ENCODE results near the gene TCEA3.

Gene TCEA3

DNA sequence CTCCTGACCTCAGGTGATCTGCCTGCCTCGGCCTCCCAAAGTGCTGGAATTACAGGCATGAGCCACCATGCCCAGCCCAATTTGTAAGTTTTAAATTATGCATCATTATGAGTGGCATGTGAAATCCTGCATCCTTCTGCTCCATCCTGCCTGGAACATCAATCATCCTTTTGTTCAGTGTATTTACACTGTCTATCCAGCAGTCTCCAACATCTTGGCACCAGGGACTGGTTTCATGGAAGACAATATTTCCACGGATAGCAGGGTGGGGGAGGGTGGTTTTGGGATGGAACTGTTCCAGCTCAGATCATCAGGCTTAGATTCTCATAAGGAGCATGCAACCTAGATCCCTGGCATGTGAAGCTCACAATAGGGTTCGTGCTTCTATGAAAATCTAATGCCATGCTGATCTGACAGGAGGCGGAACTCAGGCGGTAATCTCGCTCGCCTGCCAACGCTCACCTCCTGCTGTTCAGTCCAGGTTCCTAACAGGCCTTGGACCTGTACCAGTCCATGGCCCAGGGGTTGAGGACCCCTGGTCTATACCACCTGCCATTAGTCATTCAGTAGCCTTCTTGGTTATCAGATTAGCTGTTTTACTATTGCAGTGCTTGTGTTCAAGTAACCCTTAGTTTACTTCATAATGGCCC is 22.2 kb upstream of the TCEA3 start:
- no peak for DNase-seq

DNA sequence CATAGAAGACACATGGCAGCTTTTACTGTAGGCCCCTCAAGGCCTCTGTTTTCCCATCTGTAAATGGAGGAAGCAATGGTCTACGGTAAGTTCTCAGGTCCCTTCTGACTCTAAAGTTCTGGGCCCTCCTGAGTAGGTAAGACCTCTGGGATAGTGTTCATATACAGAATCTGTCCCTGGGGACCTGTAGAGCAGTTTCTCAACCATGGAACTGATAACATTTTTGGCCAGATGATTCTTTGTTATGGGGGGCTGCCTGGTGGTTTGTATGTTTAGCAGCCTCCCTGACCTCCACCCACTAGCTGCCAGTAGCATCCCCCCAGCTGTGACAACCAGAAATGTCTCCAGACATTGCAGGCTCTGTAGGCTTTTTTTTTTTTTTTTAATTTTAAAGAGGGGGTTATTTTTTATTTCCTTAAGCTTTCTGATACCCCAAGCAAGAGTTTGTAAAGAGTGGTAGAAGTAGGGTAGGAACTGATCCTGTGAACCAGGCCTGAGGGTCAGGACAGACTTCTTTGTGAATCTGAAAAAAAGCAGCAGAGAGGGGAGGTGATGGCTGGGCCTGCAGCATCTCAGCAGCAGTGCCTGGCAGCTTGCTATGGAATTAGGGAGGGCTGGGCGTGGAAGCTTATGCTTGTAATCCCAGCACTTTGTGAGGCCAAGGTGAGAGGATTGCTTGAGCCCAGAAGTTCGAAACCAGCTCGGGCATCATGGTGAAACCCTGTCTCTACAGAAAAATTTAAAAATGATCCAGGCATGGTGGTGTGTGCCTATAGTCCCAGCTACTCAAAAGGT is 20.2 kb upstream of the TCEA3 start:
- DNase-seq = no peak

DNA sequence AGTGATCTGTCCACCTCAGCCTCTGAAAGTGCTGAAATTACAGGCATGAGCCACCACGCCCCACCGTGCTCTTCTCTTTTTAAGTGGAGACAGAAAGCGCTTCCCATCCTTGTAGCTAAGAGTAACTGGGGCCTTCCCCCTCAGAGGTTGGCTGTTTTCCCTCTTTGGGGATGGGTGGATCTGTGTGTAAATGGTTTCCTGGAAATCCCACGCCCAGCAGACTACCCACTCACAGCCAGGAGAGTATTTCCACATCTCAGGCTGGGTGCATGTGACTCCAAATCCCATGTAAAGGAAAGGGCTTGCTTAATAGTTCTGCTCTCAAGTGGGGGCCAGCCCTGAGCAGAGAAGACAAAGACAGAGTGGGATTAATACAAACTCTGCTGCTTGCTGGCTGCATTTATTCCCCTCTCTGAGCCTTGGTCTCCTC is 19.6 kb upstream of the TCEA3 start:
- peak; percentile 30 for DNase-seq

DNA sequence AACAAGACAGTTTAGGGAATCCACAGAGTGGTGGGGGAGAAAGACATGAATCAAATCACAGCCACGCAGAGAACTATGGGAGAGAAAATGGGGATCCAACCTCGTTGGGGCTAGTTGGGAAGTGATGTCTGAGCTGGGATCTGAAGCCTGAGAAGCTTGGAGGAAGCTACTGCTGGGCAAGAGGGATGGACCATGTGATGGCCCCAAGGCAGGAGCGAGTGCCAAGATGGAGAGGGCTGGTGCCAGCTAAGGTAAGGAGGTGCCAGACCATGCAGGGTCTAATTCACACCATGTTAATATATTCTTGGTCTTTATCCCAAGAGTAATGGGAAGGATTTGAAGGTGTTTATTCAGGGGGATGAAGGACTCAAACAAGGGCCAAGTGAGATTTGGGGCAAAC is 18.2 kb upstream of the TCEA3 start:
- no peak for DNase-seq

DNA sequence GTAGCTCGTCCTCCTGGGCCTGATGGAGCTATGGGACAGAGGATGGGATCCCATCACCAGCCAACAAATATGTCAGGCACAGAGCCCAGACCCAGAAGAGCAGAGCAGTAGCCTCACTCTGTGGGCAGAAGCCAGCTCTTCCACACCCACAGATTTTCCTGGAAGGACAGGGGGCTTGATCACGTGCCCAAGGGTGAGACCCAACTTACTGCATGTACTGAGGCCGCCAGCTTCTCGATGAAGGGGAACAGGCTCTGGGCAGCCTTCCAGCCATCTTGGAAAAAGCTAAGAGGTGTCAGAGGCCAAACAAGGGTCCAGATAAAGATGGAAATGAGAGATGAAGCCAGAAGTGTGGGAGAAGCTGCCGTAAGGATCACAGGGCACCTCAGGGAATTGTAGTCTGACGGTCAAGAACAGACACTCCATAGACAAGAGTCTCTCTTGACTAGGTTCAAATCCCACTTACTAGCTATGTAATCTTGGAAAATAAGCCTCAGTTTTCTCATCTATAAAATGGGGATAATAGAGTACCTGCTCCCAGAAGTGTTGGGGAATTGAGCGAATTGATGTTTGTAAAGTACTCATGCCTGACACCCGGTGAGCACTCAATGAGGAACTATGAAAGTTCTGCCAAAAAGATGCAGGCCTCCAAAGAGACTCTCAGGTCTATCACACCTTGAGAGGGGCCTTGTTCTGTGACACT is 17.0 kb upstream of the TCEA3 start:
- DNase-seq = no peak

DNA sequence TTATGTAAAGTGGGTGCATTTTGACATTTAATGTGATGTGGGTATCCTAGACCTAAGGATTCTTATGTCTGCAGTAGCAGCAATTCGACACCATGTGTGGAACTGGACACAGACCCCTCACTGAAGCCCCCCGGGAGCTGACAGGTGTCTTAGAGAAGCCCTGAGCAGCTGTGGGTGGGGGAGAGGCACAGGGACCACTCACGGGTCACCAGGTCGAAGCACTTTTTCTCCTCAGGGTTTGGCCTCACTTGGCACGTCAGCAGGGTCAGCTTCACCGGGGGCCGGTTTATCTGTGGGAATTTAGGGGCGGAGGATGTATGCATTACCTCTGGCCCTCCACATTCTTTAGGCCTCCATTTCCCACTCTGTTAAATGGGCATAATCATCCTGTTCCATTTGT is 14.0 kb upstream of the TCEA3 start:
- DNase-seq = no peak

DNA sequence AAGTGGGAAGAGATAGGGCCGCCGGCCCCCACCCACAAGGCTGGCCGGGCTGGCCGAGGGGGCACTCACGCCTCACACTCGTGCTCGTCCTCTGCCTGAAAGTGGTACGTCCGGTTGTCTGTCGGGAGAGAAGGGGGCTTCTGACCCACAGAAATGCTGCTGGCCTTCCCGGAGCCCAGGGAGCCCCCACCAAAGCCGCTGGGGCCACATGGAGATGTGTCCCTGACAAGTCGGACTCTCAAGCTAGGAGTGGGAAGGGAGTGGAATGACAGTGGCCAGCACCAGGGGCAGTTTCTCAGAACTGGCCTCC is 12.8 kb upstream of the TCEA3 start:
- DNase-seq = no peak

DNA sequence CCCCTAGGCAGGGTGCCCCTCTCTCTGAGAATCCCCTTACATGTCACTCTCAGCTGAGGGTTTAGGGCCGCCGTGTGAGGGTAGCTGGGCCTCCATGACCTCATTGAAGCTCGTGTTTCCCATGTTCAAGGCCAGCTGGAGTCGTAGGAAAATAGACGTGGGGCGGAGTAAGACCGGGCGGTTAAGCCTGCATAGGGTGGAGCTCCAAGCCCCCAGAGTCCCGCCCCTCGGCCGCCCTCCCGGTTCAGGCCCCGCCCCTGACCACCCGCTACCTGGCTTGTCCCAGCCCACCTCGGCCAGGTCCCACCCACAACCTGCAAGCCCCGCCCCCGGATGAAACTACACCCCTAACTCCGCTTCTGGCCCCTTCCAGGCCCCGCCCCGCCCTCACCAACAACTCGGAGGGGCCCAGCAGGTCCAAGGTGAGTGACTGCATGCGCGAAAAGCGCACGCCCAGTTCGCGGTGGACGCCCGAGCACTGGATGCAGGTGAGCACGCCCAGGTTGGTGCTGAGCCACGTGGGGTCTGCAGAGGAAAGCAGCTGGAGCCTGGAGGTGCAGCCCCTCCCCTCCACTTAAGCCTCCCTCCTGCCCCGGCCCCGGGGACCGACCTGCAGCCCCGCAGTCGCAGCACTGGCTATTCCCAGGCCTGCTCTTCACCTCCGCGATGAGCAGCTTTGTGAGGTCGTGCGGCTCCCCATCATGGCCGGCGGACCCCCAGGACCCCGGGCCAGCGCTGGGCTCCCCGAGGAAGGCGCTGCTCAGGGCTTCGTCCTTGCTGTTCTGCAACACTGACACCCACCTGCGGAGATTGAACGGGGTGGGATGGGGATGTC is 12.2 kb upstream of the TCEA3 start:
- no peak for DNase-seq

DNA sequence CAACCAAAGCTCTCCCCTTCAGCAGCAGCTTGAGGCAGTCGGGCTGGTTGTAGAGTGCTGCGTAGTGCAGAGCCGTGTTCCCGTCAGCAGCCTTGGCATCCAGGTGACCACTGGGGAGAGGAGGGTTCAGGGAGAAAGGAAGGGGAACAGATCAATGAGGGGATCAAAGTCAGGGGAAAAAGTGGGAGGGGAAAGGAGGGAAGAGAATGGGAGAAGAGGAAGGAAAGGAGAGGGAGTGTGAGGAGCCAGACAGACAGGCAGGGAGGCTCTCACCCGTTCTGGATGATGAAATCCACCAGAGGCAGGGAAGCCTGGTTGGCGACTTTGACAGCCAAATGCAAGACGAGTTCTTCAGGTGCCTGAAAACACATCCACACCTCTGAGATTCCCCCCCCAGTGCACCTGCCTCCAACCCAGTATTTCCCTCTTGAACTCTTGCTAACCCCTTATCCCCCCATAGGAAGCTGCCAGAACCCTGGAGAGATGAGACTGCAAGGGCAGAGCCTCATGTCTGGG is 9.8 kb upstream of the TCEA3 start:
- DNase-seq = no peak

DNA sequence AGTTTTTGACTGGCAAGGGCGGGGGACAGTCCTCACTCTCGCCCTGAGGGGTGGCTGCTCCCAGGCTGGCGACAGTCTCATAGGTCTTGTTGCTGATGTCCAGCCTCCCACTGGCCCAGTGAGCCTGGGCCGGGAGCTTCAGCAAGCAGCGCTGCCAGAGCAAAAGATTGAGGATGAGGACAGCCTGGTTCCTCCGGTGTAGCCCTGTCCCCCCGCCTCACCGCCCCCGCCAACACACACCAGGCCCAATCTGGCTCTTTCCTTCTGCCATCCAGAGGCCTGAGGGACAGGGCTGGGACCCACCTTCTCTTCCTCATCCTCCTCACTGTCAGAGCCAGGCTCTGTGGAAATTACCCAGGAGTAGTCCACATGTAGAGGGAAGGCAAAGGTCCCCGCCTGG is 8.6 kb upstream of the TCEA3 start:
- DNase-seq = no peak

DNA sequence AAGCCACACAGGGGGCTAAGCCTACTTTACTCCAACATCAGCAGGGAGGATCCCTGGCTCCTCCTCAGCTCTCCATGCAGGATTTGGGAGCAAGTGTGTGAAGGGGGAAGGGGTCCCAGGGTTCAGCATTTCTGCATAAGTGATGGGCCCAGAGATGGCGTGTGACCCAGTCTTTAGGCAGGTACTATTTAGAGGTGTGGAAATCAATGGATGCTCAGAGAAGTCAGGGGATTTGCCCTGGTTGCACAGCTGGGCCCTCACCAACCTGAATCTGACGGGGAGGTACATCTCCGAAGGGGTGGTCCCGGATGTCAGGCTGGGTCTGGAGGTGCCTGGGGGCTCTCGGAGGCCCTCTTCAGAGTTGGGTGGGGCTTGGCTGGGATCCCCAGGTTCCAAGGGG is 6.9 kb upstream of the TCEA3 start:
- no peak for DNase-seq

DNA sequence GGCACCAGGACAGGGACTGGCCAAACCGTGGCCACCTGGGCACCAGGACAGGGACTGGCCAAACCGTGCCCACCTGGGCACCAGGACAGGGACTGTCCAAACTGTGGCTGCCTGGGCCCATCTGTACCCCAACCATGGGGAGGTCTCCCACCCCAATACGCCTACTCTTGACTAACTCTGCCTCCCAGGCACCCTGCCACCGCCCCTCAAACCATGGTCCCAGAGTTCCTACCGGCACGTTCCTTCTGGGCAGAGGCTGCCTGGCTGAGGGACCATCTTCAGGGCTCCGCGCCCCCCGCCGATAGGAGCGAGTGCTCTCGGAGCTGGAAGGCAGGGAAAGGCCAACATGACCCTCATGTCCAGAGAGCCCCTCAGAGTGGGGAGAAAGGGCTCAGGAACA is 6.3 kb upstream of the TCEA3 start:
- DNase-seq = no peak

DNA sequence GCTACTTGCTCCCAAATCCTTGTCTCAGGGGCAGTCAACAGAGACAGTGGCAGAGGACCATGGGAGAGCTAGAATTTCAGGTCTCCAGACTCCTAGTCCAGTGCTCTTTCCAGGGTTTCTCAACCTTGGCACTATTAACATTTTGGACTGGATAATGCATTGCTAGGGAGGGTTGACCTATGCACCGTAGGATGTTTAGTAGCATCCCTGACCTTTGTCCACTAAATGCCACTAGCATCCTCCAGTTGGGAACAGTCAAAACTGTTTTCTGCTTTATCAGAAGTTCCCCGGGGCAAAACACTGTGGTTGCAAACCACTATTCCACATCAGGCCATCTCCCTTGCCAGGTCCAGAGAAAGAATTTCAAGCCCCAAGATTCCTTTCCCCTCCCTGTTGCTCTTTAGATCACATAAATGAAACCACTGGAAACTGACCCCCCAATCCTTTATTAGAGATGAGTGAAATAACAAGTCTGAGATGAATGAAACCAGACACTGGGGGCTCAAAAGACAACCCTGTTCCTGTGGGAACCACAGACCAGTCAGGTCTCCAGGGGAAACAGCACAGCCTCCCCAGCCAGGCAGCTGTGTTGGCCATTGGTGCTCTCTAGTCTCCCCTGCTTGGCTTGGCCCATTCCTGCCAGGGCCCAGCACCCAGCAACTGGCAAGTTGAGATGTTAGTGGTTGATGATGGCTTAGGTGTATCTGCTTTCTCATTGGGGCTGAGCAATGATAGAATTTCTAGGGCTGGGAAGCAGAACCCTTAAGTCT is 3.8 kb upstream of the TCEA3 start:
- no peak for DNase-seq

DNA sequence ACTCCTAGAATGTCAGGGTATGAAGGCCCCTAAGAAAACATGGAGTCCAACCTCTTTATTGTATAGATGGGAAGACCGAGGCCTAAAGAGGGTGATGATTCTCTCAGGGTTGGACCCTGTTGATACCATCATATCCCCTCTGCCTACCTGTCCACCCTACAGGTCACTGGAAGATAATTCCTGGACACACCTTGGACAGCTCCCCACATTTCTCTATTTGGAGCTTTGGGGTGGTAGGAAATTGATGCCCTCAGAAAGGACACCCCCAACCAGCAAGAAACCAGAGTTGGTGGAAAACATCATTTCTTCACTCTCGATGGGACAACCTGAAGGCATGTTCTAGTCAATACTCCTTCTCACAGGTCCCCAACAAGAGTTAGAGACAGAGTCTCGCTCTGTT is 3.0 kb upstream of the TCEA3 start:
- DNase-seq = no peak

DNA sequence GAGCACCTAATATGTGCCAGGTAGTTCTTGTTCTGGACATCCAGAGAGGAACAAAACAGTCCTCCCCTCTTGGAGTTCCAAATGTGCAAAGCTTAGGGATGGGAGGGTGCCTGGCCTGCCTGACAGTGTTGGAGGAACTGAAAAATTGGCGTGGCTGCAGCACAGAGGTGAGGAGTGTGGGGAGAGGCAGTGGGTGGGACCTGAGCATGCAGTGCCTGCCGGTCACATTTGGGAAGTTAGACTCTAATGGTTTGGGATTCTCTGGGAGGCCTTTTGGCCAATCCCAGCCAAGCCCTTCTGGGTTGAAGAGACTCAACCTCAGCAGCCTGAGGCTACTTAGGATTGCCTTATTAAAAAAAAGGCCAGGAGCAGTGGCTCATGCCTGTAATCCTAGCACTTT is 2.3 kb upstream of the TCEA3 start:
- DNase-seq = no peak

DNA sequence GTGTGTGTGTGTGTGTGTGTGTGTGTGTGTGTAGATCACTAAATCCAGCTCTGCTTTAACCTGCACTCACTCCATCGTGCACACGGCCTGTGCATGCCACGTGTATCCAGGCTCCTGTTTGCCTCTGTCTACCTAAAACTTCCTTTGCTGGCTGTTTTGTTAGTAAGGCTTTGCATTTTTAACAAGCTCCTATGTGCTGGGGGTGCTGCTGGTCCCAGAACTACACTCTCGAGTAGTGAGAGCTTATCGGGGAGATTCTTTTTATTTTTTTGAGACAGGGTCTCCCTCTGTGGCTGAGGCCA is 596 bp upstream of the TCEA3 start:
- DNase-seq = no peak

DNA sequence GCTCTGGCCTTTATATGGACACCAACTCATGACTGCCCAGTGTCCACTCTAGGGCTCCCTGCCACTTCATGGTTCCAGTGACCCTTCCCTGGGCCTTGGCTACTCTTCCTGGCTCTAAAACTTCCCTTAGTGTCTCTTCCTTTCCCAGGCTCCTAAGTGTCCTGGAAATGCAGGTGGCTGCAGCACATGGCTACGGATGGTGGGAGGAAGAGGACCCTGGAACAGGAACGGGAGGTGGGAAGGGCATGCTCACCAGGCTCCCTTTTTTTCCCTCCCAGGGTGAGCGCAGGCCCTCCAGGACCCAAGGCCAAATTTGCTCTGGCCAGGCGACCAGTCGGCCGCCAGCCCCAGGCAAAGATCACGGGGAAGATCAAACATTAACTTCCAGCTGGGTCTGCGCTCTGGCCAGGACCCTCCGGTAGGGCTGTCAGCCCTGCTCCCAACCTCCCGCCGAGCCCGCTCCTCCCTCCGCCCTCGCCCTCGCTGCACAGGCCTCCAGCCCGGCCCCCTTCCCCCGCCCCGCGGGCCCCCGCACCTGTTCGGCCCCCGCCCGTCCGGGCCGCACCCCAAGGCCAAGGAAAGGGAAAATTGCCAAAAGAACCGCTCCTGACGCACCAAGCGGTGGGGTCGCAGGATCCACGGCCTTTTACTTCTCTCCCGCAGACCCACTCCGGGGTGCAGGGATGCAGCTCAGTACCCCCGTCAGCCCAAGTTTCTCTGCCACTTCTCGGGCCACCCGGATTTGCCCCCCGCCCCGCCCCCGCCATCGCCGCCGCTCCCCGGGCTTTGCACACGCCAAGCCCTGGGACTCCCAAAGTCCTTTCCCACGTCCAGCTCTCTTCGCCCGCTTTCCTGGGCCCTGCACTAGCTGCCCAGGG is 894 bp downstream of the TCEA3 start:
- no peak for DNase-seq

DNA sequence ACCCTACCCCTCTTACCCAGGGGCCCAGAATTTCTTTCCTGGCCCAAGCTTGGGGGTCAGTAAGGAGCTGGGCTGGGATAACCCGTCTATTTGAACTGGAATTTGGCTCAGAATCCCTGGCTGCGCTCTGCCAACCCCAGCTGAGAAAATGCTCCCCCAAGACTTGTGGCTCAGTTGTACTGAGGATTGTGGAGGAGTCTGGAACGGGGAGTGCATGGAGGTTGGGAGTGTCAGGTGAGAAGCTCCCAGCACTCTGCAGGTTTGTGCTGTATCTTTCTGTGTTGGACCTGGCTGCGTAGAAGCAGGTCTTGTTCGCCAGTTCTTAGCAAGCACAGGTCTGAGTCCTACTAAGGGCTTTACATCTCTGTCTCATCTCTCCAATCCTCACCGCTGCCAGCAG is 1.6 kb downstream of the TCEA3 start:
- DNase-seq = no peak

DNA sequence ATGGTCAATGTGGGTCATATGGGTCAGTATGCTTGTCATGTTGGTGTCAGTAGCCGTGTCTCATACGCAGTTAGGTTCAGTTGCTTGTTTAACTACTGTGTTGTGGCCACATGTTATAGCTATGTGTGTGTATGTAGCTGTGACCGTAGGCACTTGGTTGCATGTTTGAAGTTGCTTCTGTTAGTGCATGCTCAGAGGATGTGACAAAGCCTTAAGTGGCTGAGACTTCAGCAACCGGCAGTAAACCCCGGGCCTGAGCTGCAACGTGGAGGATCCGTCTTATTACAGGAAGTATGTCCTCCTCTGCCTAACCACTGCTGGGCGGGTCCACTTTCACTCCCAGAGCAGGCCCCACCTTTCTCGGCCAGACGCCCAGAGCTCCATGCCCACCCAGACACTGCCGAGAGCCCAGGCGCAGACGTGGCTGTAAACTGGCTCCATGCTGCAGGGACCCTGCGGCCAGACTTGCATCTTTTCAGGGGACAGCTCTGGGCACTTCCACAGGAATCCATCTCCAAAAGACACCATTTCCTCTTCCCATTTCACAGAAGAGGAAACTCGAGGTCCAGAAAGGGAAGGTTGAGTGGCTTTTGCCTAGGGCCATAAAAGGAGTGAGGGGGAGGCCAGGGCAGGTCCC is 2.2 kb downstream of the TCEA3 start:
- DNase-seq = peak; percentile 29

DNA sequence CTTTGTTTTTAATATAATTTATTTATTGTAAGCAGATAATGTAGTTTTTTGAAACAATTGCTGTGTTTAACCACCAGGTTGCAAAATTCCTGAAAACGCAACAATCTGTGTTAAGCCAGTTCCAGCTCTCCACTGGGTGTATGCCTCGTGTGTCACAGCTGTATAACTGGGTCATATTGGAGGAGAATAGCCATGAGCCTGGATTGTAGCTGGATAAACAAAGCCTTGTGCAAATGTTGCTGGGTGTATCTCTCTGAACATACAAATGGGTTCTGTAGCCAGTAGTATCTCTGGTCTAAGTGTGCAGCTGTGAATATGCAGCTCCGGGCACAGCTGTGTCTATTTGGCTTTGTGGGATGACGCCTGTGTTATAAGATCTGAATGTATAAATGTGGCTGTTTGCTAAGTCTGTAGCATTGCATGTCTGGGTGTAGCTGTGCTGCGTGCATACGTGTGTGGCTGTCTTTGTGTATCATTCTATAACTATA is 2.8 kb downstream of the TCEA3 start:
- DNase-seq = no peak

DNA sequence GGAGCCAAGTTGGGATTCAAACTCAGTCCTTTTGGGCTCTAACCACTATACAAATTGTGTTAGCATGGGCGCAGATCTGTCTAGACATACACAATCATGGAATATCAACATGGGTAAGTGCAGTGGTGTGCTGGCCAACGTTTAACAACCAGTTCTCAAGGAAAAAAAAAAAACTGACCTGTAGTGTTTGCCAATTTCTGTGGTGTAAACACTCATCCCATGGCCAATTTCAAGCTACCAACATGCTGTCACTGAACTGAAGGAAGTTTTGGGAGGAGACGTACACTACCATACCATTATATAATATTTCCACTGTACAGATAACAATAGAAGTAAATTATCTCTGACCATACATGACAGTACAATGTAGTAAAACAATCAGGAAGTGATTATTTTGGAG is 3.2 kb downstream of the TCEA3 start:
- no peak for DNase-seq

Measured in NCI-H226 (cell line).